Lower lobe of right lung (tissue), 2 donors: Measurements from ENCODE around the gene TMEM158. TPM values are rescaled to one million over a fixed set of nuclear protein-coding genes. Genes with fewer than 3 reads are reported as not detected.

Source experiments
- ATAC-seq, 2 donors: fragments of 200-7000 bp; cut with Tn5 transposase; one replicate each; pipeline ENCODE4 v1.9.1; 2020 to 2022; ENCODE audit warnings: mild to moderate bottlenecking in 2 of 2, moderate library complexity in 2 of 2
- DNase-seq: peaks from one replicate; pipeline ENCODE4 v3.0.0-alpha.2; 2020
- H3K27ac ChIP-seq: fragments of 200-600 bp; one replicate; pipeline ENCODE4 v1.8.0; 2022
- H3K27me3 ChIP-seq: fragments of 200-600 bp; one replicate; pipeline ENCODE4 v1.8.0; 2022; ENCODE audit warnings: low read depth
- H3K36me3 ChIP-seq: fragments of 200-600 bp; one replicate; pipeline ENCODE4 v1.8.0; 2022; ENCODE audit warnings: mild to moderate bottlenecking
- H3K4me1 ChIP-seq: fragments of 200-600 bp; one replicate; pipeline ENCODE4 v1.8.0; 2022
- H3K4me3 ChIP-seq: fragments of 200-600 bp; one replicate; pipeline ENCODE4 v1.8.0; 2022; ENCODE audit warnings: mild to moderate bottlenecking
- H3K9me3 ChIP-seq: fragments of 200-600 bp; one replicate; pipeline ENCODE4 v1.8.0; 2022
- CTCF ChIP-seq: fragments of 200-600 bp; IDR thresholded peaks from one replicate; pipeline ENCODE4 v1.8.0; 2022; ENCODE audit warnings: antibody characterized with exemption, mild to moderate bottlenecking
- intact Hi-C: fragments of 100-400 bp; cut with DNase I; formaldehyde crosslinking; loops from one replicate; pipeline ENCODE4 v1.11.0; 2022
- total RNA-seq: library from RNA; stranded (reverse); fragmentation: NEBNext Ultra II Directional; extraction: Animal tissue kit (Norgen Biotek cat#: 25700); gene quantifications from one replicate; pipeline ENCODE4 v1.2.1, GENCODE V29; 2021
- donor health status: DM: no; HTN: yes; CAD: no; lungs with severe emphysema.

Gene TMEM158
- total RNA-seq, 1 donor from 2014 or later = 0.80 TPM

GRCh38 chr3:45182915-45183871, 42.9 kb downstream of the TMEM158 start:
- H3K27ac ChIP-seq = no peak overlapping the region
- H3K9me3 ChIP-seq = no peaks in the 10 kb centered on the region
- intact Hi-C loops = no loop called here
- ATAC-seq = peak; percentile 88 to 92
- H3K4me3 ChIP-seq = no peak overlapping the region
- H3K4me1 ChIP-seq = peaks cover 5% of the 10 kb centered on the region
- H3K27me3 ChIP-seq = no peaks in the 10 kb centered on the region
- DNase-seq = peak; percentile 55
- no peak for TF ChIP-seq CTCF
- no peaks in the 10 kb centered on the region for H3K36me3 ChIP-seq

GRCh38 chr3:45181496-45181895, 44.6 kb downstream of the TMEM158 start:
- DNase-seq (no peak), ATAC-seq (no peak)
- Histone ChIP-seq H3K27ac (no peak overlapping the region), H3K36me3 (no peaks in the 10 kb centered on the region), H3K4me1 (peaks cover 5% of the 10 kb centered on the region), H3K27me3 (no peaks in the 10 kb centered on the region), H3K9me3 (no peaks in the 10 kb centered on the region), H3K4me3 (no peak overlapping the region)
- no peak for TF ChIP-seq CTCF
- intact Hi-C loops = no loop called here

- DNase-seq = no peak
- Histone ChIP-seq H3K36me3 (no peaks in the 10 kb centered on the region), H3K4me3 (no peak overlapping the region), H3K9me3 (no peaks in the 10 kb centered on the region), H3K4me1 (peaks cover 5% of the 10 kb centered on the region), H3K27me3 (no peaks in the 10 kb centered on the region), H3K27ac (no peak overlapping the region)
- no peak for TF ChIP-seq CTCF
- no peak for ATAC-seq
- intact Hi-C loops = no loop called here
These were observed 45.2 kb downstream of the TMEM158 start for GRCh38 chr3:45180899-45181298.

- H3K27me3 ChIP-seq = no peaks in the 10 kb centered on the region
- no peak for TF ChIP-seq CTCF
- intact Hi-C loops = no loop called here
- ATAC-seq (no peak), DNase-seq (no peak)
- H3K4me3 ChIP-seq = no peak overlapping the region
- H3K4me1 ChIP-seq = peaks cover 5% of the 10 kb centered on the region
- H3K27ac ChIP-seq = no peak overlapping the region
- H3K9me3 ChIP-seq = no peaks in the 10 kb centered on the region
- no peaks in the 10 kb centered on the region for H3K36me3 ChIP-seq
These were observed 46.0 kb downstream of the TMEM158 start for GRCh38 chr3:45180051-45180450.

- Histone ChIP-seq H3K4me1 (peaks cover 5% of the 10 kb centered on the region), H3K4me3 (no peak overlapping the region), H3K27ac (no peak overlapping the region), H3K27me3 (no peaks in the 10 kb centered on the region), H3K36me3 (no peaks in the 10 kb centered on the region), H3K9me3 (no peaks in the 10 kb centered on the region)
- no peak for DNase-seq
- intact Hi-C loops = no loop called here
- TF ChIP-seq CTCF = no peak
- ATAC-seq = no peak
These were observed 46.9 kb downstream of the TMEM158 start for GRCh38 chr3:45179163-45179562.
